ENCODE measurements around the gene BRCC3.

BRCC3 gene

GRCh38 chrX:155086202-155086840 is 15.0 kb downstream of the BRCC3 start:
- no peak overlapping the region for H3K4me3 ChIP-seq (replicated peaks; ENCODE audit: insufficient read depth, low read length)
- no peaks in the 10 kb centered on the region for H3K27me3 ChIP-seq (ENCODE audit: insufficient read depth, poor library complexity, severe bottlenecking)
- no peak for TF ChIP-seq CTCF (IDR thresholded peaks at IDR 0.05; ENCODE audit: insufficient read depth, low read length)
- TF ChIP-seq SPI1 (IDR thresholded peaks at IDR 0.05; ENCODE audit: borderline replicate concordance, low read depth): no peak
- no peak for TF ChIP-seq POLR2AphosphoS5 (IDR thresholded peaks at IDR 0.05; ENCODE audit: low read depth)
- TF ChIP-seq GABPA (IDR thresholded peaks at IDR 0.05; ENCODE audit: low read depth): no peak
- no peak for TF ChIP-seq REST (IDR thresholded peaks at IDR 0.05; ENCODE audit: insufficient replicate concordance, low read depth)
- peak in 1 of 2 experiments; percentile 28 for DNase-seq (ENCODE audit: low read depth in 1 of 2, low spot score in 1 of 2)
- H3K27ac ChIP-seq (replicated peaks): no peak overlapping the region

GRCh38 chrX:155086961-155087735 is 15.8 kb downstream of the BRCC3 start:
- Histone ChIP-seq H3K27ac (replicated peaks) (no peak overlapping the region), H3K4me3 (replicated peaks; ENCODE audit: insufficient read depth, low read length) (no peak overlapping the region), H3K27me3 (ENCODE audit: insufficient read depth, poor library complexity, severe bottlenecking) (no peaks in the 10 kb centered on the region)
- no peak for TF ChIP-seq SPI1 (IDR thresholded peaks at IDR 0.05; ENCODE audit: borderline replicate concordance, low read depth)
- TF ChIP-seq REST (IDR thresholded peaks at IDR 0.05; ENCODE audit: insufficient replicate concordance, low read depth): no peak
- no peak for TF ChIP-seq CTCF (IDR thresholded peaks at IDR 0.05; ENCODE audit: insufficient read depth, low read length)
- TF ChIP-seq POLR2AphosphoS5 (IDR thresholded peaks at IDR 0.05; ENCODE audit: low read depth): no peak
- no peak for TF ChIP-seq GABPA (IDR thresholded peaks at IDR 0.05; ENCODE audit: low read depth)
- no peak for DNase-seq (ENCODE audit: low read depth in 1 of 2, low spot score in 1 of 2)

GRCh38 chrX:155094468-155095061 is 23.3 kb downstream of the BRCC3 start:
- DNase-seq (ENCODE audit: low read depth in 1 of 2, low spot score in 1 of 2): peak in 1 of 2 experiments; percentile 25
- Histone ChIP-seq H3K27me3 (ENCODE audit: insufficient read depth, poor library complexity, severe bottlenecking) (no peaks in the 10 kb centered on the region), H3K4me3 (replicated peaks; ENCODE audit: insufficient read depth, low read length) (no peak overlapping the region), H3K27ac (replicated peaks) (no peak overlapping the region)
- TF ChIP-seq GABPA (IDR thresholded peaks at IDR 0.05; ENCODE audit: low read depth) (no peak), REST (IDR thresholded peaks at IDR 0.05; ENCODE audit: insufficient replicate concordance, low read depth) (no peak), CTCF (IDR thresholded peaks at IDR 0.05; ENCODE audit: insufficient read depth, low read length) (peak; percentile 17)

All from HL-60 (cell line).